22Rv1 (cell line): ENCODE measurements around the gene ZW10.
"Not testable (repeated sequence)": the region's sequence is repeated elsewhere in the genome, so short reads cannot be mapped to it uniquely, and the experiment has no call there.

Experiments
- H3K27ac ChIP-seq: fragments of 450-650 bp; 2 replicates; pipeline ENCODE4 v1.5.1; 2017
- ZFX ChIP-seq: fragments of 450-650 bp; IDR thresholded peaks from 2 replicates; pipeline ENCODE4 v1.6.1; 2017; ENCODE audit warnings: antibody characterized with exemption, borderline replicate concordance
- TF ChIP-seq, protein P1 (sequence below): fragments of 450-650 bp; IDR thresholded peaks from 2 replicates; pipeline ENCODE4 v1.5.1; 2017; ENCODE audit warnings: mild to moderate bottlenecking

Gene ZW10

DNA sequence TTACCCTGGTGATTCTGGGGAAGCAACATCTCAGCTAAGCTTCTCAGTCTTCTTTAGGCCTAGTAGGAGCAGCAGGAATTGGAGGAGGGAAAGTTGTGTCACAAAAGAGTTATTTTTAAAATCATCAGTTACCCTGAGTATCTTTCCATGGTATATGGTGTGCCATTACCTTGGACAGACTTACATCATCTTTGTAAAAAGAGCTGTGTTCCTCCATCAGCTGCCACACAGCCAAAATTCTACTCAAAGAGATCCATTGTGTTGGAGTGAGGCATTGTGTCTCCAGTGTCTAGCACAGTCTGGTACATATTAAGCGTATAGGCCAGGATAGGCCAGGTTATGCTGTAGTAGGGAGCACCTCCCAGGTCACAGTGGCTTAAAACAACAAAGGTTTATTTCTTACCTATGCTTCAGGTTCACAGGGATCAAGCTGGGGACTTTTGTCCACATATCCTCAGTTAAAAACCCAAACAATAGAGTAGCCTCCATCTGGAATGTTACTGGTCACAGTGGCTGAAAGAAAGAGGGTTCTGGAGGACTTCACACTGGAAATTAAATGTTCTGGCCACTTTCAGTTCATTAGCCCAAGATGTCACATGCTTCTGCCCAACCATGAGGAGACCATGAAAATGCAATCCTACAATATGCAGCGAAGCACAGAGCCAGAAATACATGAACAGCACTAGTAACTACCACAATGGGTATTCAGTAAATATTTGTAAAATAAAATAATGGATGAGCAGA lies 57.4 kb downstream of the ZW10 start:
- H3K27ac ChIP-seq, result no peak overlapping the region
- TF ChIP-seq, protein P1, sequence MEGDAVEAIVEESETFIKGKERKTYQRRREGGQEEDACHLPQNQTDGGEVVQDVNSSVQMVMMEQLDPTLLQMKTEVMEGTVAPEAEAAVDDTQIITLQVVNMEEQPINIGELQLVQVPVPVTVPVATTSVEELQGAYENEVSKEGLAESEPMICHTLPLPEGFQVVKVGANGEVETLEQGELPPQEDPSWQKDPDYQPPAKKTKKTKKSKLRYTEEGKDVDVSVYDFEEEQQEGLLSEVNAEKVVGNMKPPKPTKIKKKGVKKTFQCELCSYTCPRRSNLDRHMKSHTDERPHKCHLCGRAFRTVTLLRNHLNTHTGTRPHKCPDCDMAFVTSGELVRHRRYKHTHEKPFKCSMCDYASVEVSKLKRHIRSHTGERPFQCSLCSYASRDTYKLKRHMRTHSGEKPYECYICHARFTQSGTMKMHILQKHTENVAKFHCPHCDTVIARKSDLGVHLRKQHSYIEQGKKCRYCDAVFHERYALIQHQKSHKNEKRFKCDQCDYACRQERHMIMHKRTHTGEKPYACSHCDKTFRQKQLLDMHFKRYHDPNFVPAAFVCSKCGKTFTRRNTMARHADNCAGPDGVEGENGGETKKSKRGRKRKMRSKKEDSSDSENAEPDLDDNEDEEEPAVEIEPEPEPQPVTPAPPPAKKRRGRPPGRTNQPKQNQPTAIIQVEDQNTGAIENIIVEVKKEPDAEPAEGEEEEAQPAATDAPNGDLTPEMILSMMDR, result no peak
- TF ChIP-seq ZFX, result no peak

DNA sequence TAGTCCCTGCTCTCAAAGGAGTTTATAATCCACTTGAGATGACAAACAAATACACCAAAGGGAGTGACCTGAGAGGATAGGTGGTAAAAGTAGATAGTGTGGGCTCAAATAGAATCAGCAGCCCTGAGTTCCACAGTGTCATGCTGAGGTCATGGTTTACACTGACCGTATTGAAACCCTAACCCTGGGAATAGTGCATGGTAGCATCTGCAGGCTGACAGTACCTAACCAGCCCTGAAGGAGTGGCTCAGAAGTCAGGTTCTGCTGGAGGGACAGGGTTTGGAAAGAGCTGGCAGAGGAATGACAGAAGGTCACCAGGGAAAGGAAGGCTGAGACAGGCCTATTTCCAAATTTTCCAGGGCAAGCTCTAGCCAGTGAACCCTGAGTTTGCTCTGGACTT lies 58.2 kb downstream of the ZW10 start:
- TF ChIP-seq ZFX, result no peak
- TF ChIP-seq, protein P1, result no peak
- no peak overlapping the region for H3K27ac ChIP-seq

DNA sequence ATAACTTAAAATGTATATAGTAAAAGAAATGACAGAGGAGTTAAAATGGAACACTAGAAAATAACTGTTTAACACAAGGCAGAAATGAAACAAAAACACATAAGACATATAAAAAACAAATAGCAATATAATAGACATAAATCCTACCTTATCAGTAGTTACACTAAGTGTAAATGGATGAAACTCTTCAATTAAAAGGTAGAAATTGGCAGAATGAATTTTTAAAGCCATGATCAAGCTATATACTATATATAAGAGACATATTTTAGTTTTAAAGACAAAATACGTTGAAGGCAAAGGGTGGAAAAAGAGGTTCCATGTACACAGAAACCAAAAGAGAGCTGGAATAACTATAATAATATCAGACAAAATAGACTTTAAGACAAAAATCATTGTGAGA lies 62.5 kb downstream of the ZW10 start:
- TF ChIP-seq, protein P1, result no peak
- TF ChIP-seq ZFX, result no peak
- H3K27ac ChIP-seq, result no peak overlapping the region

- no peak for TF ChIP-seq ZFX
- TF ChIP-seq, protein P1, result no peak
- H3K27ac ChIP-seq, result no peak within 1 kb of the TSS
Observed at GRCh38 chr11:113705871-113706655, 67.4 kb downstream of the ZW10 start, which contains the start of gene TMPRSS5. TSS of gene TMPRSS5 (minus strand) at chr11:113706308. CDS start at chr11:113706224, 84 bp downstream.

GRCh38 chr11:113703551-113703950 lies 69.9 kb downstream of the ZW10 start:
- H3K27ac ChIP-seq, result not testable (repeated sequence)

GRCh38 chr11:113701491-113701890 lies 72.0 kb downstream of the ZW10 start:
- TF ChIP-seq, protein P1, result no peak
- no peak for TF ChIP-seq ZFX
- no peak overlapping the region for H3K27ac ChIP-seq

DNA sequence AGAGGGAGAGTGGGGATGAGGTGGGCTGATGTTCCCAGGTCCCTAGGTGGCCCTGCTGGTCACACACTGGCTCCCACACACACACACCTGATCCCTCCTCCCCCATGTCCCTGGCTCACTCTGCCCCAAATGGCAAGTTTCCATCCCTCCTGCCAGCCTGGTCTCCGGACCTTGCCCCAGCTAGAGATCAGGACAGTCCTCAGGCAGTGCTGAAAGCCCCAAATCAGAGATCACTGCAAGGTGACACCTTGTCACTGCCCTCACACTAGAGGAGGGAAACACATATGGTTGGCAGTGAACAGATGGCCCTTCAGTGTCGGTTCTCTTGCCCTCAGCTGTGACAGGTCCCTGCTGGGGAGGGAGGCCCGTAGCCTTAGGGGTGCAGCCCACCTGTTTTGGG lies 75.0 kb downstream of the ZW10 start:
- no peak overlapping the region for H3K27ac ChIP-seq

More for the DNA sequence above, 75.0 kb downstream of the ZW10 start:
- TF ChIP-seq, protein P1, result no peak
- no peak for TF ChIP-seq ZFX
